Measurements from ENCODE around the gene ENPP3.

DNA sequence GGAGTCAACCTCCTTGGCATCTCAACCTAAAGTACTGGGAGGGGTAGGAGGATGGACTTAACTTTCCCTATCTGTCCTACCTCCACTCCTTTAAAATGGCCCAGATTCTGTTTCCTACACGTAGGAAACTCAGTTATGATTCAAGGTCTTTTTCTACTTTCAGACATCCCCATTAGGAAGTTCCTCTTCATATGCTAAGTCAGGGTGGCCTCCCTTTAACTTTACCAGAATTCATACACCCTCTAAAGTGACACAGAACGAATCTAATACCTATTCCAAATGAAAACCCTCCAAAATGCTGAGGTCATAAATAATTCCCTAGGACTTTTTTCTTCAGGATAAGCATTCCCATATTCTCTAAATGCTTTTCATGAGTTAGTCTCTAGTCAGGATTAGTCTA, 48.5 kb upstream of the ENPP3 start:
- TF ChIP-seq, protein P1, sequence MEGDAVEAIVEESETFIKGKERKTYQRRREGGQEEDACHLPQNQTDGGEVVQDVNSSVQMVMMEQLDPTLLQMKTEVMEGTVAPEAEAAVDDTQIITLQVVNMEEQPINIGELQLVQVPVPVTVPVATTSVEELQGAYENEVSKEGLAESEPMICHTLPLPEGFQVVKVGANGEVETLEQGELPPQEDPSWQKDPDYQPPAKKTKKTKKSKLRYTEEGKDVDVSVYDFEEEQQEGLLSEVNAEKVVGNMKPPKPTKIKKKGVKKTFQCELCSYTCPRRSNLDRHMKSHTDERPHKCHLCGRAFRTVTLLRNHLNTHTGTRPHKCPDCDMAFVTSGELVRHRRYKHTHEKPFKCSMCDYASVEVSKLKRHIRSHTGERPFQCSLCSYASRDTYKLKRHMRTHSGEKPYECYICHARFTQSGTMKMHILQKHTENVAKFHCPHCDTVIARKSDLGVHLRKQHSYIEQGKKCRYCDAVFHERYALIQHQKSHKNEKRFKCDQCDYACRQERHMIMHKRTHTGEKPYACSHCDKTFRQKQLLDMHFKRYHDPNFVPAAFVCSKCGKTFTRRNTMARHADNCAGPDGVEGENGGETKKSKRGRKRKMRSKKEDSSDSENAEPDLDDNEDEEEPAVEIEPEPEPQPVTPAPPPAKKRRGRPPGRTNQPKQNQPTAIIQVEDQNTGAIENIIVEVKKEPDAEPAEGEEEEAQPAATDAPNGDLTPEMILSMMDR (IDR thresholded peaks at IDR 0.05; ENCODE audit: poor library complexity, severe bottlenecking): no peak
- TF ChIP-seq RAD21 (conservative IDR thresholded peaks at IDR 0.05) (no peak), TAF1 (IDR thresholded peaks at IDR 0.05; ENCODE audit: low read depth) (no peak), EZH2 (IDR thresholded peaks at IDR 0.05; ENCODE audit: borderline replicate concordance, insufficient read depth, low read length, poor library complexity, severe bottlenecking) (no peak), SMC3 (conservative IDR thresholded peaks at IDR 0.05; ENCODE audit: poor library complexity) (no peak), EP300 (conservative IDR thresholded peaks at IDR 0.05; ENCODE audit: poor library complexity, severe bottlenecking) (no peak)
